ENCODE results near the gene SETD3.
A peak's percentile ranks its signal among the peaks of the same experiment; 100 is the strongest.

The SETD3 gene

DNA sequence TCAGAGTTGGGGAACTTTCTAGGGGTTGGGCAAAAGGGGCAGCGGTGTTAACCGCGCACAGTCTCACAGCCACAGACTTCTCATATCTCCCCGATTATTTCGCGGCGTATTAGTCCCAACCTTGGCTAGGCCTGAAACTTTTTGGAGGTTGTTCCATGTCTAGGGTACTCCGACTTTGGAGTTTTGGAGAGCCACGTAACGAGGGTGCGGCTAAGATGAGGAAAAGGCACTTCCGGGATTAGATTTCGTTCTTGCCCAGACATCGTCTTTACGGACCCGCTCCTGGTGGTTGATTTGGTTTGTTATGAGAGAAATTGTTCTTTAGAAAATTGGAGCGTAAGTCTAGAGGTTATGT lies 1.1 kb upstream of the SETD3 start:
- 0% methylated on average over 8 to 9 of the region's 17 CpGs for WGBS, 2 experiments (ENCODE audit: insufficient coverage in 2 of 2)
- Histone ChIP-seq H3K4me3 (ENCODE audit: extremely low read depth, insufficient read depth, low read length, poor library complexity, severe bottlenecking) (peak overlapping the region; percentile 98), H3K9me3 (ENCODE audit: control insufficient read depth, low read length) (no peaks in the 10 kb centered on the region), H3K36me3 (ENCODE audit: control insufficient read depth, insufficient read depth, low read length) (no peaks in the 10 kb centered on the region), H3K27ac (ENCODE audit: low read depth, low read length, severe bottlenecking) (peak overlapping the region; percentile 99), H3K4me1 (ENCODE audit: control insufficient read depth, insufficient read depth, low read length, poor library complexity, severe bottlenecking) (peaks cover 29% of the 10 kb centered on the region)

DNA sequence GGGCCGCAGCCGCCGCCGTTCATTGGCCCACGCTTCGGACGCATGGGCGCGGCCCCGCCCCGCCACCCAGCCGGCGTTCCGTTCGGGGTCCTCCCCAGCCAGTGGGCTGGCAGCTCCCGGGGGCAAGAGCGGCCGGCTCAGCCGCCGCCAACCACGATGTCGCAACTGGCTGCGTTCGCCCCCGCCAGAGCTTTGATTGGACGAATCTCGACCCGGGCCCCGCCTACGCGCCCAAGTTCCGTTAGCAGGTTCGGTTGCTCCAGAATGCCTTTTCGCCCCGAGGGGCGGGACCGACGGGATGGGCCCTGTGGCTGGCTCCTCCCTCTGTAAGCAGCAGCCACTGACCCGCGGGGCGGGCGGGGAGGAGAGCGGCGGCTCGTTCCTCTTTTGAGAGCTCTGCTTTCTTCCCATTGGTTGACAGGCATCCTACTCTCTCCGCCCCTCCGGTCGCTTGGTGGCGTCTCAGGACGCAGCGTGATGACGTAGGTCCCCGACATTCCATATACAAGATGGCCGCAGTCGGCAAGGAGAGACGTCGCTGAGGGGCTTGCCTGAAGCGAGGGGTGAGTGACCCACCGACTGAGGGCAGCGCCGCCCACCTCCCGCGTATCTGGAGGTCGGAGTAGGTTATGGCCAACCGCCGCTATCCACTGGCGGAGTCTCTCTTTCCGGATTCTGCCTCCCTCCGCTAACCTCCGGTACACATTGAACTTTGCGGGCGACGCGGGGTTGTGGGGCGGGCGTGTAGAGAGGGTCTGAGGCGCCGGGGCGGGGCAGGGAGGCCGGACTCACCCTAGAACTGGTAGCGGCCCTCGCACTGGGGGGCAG lies 472 bp upstream of the SETD3 start, which contains the start of gene CCNK:
TSS of gene CCNK (plus strand) at position 493 of the 828 bp plus-strand sequence. CDS start 11,269 bp downstream, outside the sequence.
- Histone ChIP-seq H3K27ac (ENCODE audit: low read depth, low read length, severe bottlenecking) (peak within 1 kb of the TSS; percentile 99), H3K4me1 (ENCODE audit: control insufficient read depth, insufficient read depth, low read length, poor library complexity, severe bottlenecking) (peaks cover 29% of the 10 kb centered on the region), H3K9me3 (ENCODE audit: control insufficient read depth, low read length) (no peaks in the 10 kb centered on the region), H3K4me3 (ENCODE audit: extremely low read depth, insufficient read depth, low read length, poor library complexity, severe bottlenecking) (peak within 1 kb of the TSS; percentile 98), H3K36me3 (ENCODE audit: control insufficient read depth, insufficient read depth, low read length) (no peaks in the 10 kb centered on the region)
- 0% methylated on average over 55 to 76 of the region's 82 CpGs for WGBS, 2 experiments (ENCODE audit: insufficient coverage in 2 of 2)

DNA sequence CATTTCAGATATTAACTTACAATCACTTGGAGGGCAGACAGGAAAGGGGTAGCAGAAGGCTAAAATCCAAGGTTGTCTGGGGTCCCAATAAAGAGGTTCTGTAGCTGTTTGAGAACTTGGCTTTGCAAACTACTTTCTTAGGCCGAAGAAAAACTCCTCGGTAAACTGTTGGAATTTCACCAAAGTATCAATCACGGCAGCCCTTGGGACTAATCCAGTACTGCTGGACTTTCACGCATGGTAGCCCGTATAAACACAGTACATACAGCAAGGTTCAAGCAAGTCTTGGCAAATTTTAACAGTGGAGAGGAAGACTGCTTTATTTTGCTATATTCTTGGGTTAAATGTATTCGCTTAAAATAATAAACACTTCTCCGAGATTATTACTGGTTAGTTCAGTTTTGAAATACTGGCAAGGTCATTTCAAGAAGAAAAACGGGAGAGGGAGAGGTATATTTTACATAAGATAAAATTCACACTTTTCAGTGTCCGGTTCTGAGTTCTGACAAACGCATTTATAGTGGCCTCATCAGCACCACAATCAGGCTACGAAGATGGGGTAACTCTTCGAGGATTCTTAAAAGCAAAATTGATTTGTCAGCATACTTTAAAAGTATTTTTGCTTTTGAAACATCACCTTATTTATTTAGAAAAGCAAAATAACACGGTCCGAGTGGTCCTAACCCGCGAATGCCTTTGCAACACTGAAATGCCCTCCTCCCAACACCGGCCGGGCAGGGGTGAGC lies 1.3 kb downstream of the SETD3 start:
- H3K36me3 ChIP-seq (ENCODE audit: control insufficient read depth, insufficient read depth, low read length), result no peaks in the 10 kb centered on the region
- WGBS, 2 experiments (ENCODE audit: insufficient coverage in 2 of 2), result 31 to 38% methylated on average over 11 to 12 of the region's 18 CpGs
- H3K9me3 ChIP-seq (ENCODE audit: control insufficient read depth, low read length), result no peaks in the 10 kb centered on the region
- peaks cover 39% of the 10 kb centered on the region for H3K4me1 ChIP-seq (ENCODE audit: control insufficient read depth, insufficient read depth, low read length, poor library complexity, severe bottlenecking)
- peak overlapping the region; percentile 98 for H3K4me3 ChIP-seq (ENCODE audit: extremely low read depth, insufficient read depth, low read length, poor library complexity, severe bottlenecking)
- peak overlapping the region; percentile 64 for H3K27ac ChIP-seq (ENCODE audit: low read depth, low read length, severe bottlenecking)

DNA sequence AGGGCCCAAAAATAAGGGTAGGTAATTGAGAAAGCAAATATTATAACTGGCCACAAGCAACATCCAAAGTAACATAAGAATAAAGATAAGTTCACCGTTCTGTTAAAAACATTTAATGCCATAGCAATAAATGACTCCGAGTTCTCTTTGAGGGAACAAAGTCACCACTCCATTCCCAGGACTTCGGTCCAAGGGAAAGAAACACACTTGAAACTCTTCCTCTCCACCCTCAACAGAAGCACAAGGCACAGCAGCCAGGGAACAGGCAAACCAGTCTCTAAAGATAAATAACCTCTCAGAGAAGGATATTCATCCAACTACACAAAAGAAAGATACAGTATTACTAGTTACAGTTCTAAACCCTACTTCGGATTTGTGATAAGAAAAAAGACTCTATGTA lies 2.5 kb downstream of the SETD3 start:
- H3K36me3 ChIP-seq (ENCODE audit: control insufficient read depth, insufficient read depth, low read length), result no peaks in the 10 kb centered on the region
- H3K27ac ChIP-seq (ENCODE audit: low read depth, low read length, severe bottlenecking), result no peak overlapping the region
- peaks cover 31% of the 10 kb centered on the region for H3K4me1 ChIP-seq (ENCODE audit: control insufficient read depth, insufficient read depth, low read length, poor library complexity, severe bottlenecking)
- H3K9me3 ChIP-seq (ENCODE audit: control insufficient read depth, low read length), result no peaks in the 10 kb centered on the region
- 83 to 90% methylated on average over 1 to 2 of the region's 4 CpGs for WGBS, 2 experiments (ENCODE audit: insufficient coverage in 2 of 2)
- no peak overlapping the region for H3K4me3 ChIP-seq (ENCODE audit: extremely low read depth, insufficient read depth, low read length, poor library complexity, severe bottlenecking)

DNA sequence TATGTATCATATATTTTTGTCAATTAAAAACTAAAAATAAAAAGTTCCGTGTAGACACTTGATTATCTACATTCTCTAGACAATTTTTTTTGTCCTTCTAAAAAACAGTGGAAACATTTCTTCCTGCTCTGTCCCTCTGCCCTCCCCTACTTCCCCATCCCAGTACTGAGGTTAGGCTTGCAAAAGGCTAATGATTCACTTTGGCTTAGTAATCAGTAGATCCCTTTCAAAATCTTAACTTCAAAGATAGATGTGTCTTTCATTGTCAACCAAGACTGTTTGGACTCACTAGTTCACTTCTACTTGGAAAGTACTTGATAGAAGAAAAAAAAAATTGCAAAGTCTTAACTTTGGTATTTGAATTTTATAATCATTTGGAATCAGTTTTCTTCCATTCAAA lies 3.8 kb downstream of the SETD3 start:
- Histone ChIP-seq H3K4me1 (ENCODE audit: control insufficient read depth, insufficient read depth, low read length, poor library complexity, severe bottlenecking) (peaks cover 24% of the 10 kb centered on the region), H3K4me3 (ENCODE audit: extremely low read depth, insufficient read depth, low read length, poor library complexity, severe bottlenecking) (no peak overlapping the region), H3K9me3 (ENCODE audit: control insufficient read depth, low read length) (no peaks in the 10 kb centered on the region), H3K36me3 (ENCODE audit: control insufficient read depth, insufficient read depth, low read length) (no peaks in the 10 kb centered on the region), H3K27ac (ENCODE audit: low read depth, low read length, severe bottlenecking) (no peak overlapping the region)
- WGBS, 2 experiments (ENCODE audit: insufficient coverage in 2 of 2), result 100% methylated on average over 1 of the region's 1 CpG; no CpG with 5 or more reads in 1 of the 2 experiments

DNA sequence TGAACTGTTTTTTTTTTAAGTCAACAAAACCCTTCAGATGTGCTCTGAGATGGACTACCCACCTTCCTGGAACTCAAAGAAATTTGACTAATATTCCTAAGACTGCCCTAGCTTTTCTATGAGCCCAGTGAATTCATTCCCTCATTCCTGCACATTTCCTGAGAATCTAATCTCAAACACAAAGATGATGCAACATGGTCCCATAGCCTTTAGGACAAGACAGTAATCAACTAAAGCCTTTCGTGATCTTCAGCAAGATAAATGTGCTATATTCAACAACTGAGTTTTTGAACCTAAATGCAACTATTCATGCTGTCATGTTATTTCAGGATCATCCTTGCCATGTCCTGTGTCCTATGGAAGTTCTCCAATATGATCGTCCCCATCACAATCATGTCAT lies 5.0 kb downstream of the SETD3 start:
- WGBS, 2 experiments (ENCODE audit: insufficient coverage in 2 of 2), result 88 to 100% methylated on average over 1 of the region's 2 CpGs
- H3K9me3 ChIP-seq (ENCODE audit: control insufficient read depth, low read length), result no peaks in the 10 kb centered on the region
- H3K4me1 ChIP-seq (ENCODE audit: control insufficient read depth, insufficient read depth, low read length, poor library complexity, severe bottlenecking), result peaks cover 24% of the 10 kb centered on the region
- no peak overlapping the region for H3K4me3 ChIP-seq (ENCODE audit: extremely low read depth, insufficient read depth, low read length, poor library complexity, severe bottlenecking)
- no peak overlapping the region for H3K27ac ChIP-seq (ENCODE audit: low read depth, low read length, severe bottlenecking)
- no peaks in the 10 kb centered on the region for H3K36me3 ChIP-seq (ENCODE audit: control insufficient read depth, insufficient read depth, low read length)

GRCh38 chr14:99475179-99475578 lies 5.5 kb downstream of the SETD3 start:
- no peaks in the 10 kb centered on the region for H3K9me3 ChIP-seq (ENCODE audit: control insufficient read depth, low read length)
- no peak overlapping the region for H3K27ac ChIP-seq (ENCODE audit: low read depth, low read length, severe bottlenecking)
- H3K4me1 ChIP-seq (ENCODE audit: control insufficient read depth, insufficient read depth, low read length, poor library complexity, severe bottlenecking), result peaks cover 24% of the 10 kb centered on the region
- WGBS, 2 experiments (ENCODE audit: insufficient coverage in 2 of 2), result 83 to 89% methylated on average over 7 to 9 of the region's 9 CpGs
- no peak overlapping the region for H3K4me3 ChIP-seq (ENCODE audit: extremely low read depth, insufficient read depth, low read length, poor library complexity, severe bottlenecking)
- no peaks in the 10 kb centered on the region for H3K36me3 ChIP-seq (ENCODE audit: control insufficient read depth, insufficient read depth, low read length)

DNA sequence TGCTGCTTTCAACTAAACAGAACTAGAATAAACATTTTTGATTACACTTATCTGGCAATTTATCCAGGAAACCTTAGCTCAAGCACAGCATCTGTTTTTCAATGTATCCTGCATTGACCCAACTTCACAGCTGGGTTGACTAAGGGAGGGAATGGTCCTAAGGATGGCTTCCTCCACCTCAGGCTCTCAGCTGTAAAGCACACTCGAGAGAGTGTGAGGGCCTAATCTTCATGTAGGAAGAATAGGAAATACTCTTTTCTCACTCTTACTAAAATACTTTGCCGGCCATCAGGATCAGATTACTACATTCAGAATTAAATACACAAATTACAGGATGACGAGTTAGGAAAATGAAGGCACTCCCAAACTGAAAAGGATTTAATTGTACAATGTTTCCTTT lies 7.2 kb downstream of the SETD3 start:
- WGBS, 2 experiments (ENCODE audit: insufficient coverage in 2 of 2), result 100% methylated on average over 1 of the region's 3 CpGs; no CpG with 5 or more reads in 1 of the 2 experiments
- H3K36me3 ChIP-seq (ENCODE audit: control insufficient read depth, insufficient read depth, low read length), result no peaks in the 10 kb centered on the region
- H3K4me3 ChIP-seq (ENCODE audit: extremely low read depth, insufficient read depth, low read length, poor library complexity, severe bottlenecking), result no peak overlapping the region
- H3K27ac ChIP-seq (ENCODE audit: low read depth, low read length, severe bottlenecking), result no peak overlapping the region
- peaks cover 16% of the 10 kb centered on the region for H3K4me1 ChIP-seq (ENCODE audit: control insufficient read depth, insufficient read depth, low read length, poor library complexity, severe bottlenecking)
- no peaks in the 10 kb centered on the region for H3K9me3 ChIP-seq (ENCODE audit: control insufficient read depth, low read length)

GRCh38 chr14:99472937-99473336 lies 7.7 kb downstream of the SETD3 start:
- WGBS, 2 experiments (ENCODE audit: insufficient coverage in 2 of 2), result no CpG with 5 or more reads among the region's 4 CpGs
- Histone ChIP-seq H3K4me3 (ENCODE audit: extremely low read depth, insufficient read depth, low read length, poor library complexity, severe bottlenecking) (no peak overlapping the region), H3K27ac (ENCODE audit: low read depth, low read length, severe bottlenecking) (no peak overlapping the region), H3K4me1 (ENCODE audit: control insufficient read depth, insufficient read depth, low read length, poor library complexity, severe bottlenecking) (peaks cover 15% of the 10 kb centered on the region), H3K9me3 (ENCODE audit: control insufficient read depth, low read length) (no peaks in the 10 kb centered on the region), H3K36me3 (ENCODE audit: control insufficient read depth, insufficient read depth, low read length) (no peaks in the 10 kb centered on the region)

DNA sequence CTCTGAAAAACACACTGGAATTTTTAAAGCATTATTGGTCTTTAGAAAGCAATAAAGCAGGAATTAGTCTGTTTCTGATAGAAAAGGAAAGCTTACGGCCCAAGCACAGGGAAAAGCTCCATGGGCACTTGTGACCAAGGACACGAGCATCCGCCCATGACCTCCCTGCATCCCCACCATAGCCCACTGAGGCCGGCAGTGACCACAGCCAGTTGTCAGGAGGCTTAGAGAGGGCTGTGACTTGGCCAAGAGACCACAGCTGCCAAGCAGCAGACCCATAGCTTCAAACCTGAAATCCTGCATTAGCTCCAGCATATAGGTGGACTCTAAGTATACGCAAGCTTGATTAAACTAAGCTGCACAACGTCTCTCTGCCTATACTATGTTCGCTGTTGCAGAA lies 8.9 kb downstream of the SETD3 start:
- peaks cover 14% of the 10 kb centered on the region for H3K4me1 ChIP-seq (ENCODE audit: control insufficient read depth, insufficient read depth, low read length, poor library complexity, severe bottlenecking)
- no peak overlapping the region for H3K27ac ChIP-seq (ENCODE audit: low read depth, low read length, severe bottlenecking)
- H3K9me3 ChIP-seq (ENCODE audit: control insufficient read depth, low read length), result no peaks in the 10 kb centered on the region
- WGBS, 2 experiments (ENCODE audit: insufficient coverage in 2 of 2), result 93 to 96% methylated on average over 7 of the region's 7 CpGs
- no peaks in the 10 kb centered on the region for H3K36me3 ChIP-seq (ENCODE audit: control insufficient read depth, insufficient read depth, low read length)
- no peak overlapping the region for H3K4me3 ChIP-seq (ENCODE audit: extremely low read depth, insufficient read depth, low read length, poor library complexity, severe bottlenecking)

All from mesodermal cell (in vitro differentiated cells).